HEK293 (cell line): Measurements from ENCODE around the gene ANTKMT.

ENCODE experiments used
- CTCF ChIA-PET: fragments of 350-600 bp; formaldehyde crosslinking; extraction: SDS; loops from one replicate; lab custom pipeline; 2021; ENCODE audit warnings: antibody characterized with exemption; lab: Yijun Ruan, JAX
- POLR2A ChIA-PET: fragments of 300-600 bp; formaldehyde crosslinking; extraction: SDS; loops from one replicate; lab custom pipeline; 2020; ENCODE audit warnings: antibody characterized with exemption, inconsistent platforms; lab: Yijun Ruan, JAX
- H3K27ac ChIP-seq: fragments of 200-500 bp; sonication (Bioruptor generic); 2 replicates; pipeline ENCODE4 v1.5.1; 2014; ENCODE audit warnings: low read depth, low read length, control low read depth, inconsistent platforms; ENCODE audit errors: extremely low read depth
- H3K36me3 ChIP-seq, 2 experiments: fragments of 200-500 bp in 1 of 2; sonication (Bioruptor generic) in 1 of 2; 1 replicate in 1 of 2; 2 replicates in 1 of 2; pipeline ENCODE4 v1.5.1; 2014 to 2017; ENCODE audit warnings: inconsistent platforms in 2 of 2, low read length in 2 of 2; ENCODE audit not compliant: control insufficient read depth in 2 of 2, insufficient read depth in 1 of 2
- H3K4me1 ChIP-seq: fragments of 200-500 bp; sonication (Bioruptor generic); 2 replicates; pipeline ENCODE4 v1.5.1; 2014; ENCODE audit warnings: mild to moderate bottlenecking, low read length, inconsistent platforms; ENCODE audit not compliant: control insufficient read depth, insufficient read depth
- H3K4me3 ChIP-seq: 2 replicates; pipeline ENCODE4 v1.5.1; 2011; ENCODE audit warnings: low read depth, mild to moderate bottlenecking, control low read depth, low read length, moderate library complexity
- H3K9me3 ChIP-seq: fragments of 200-500 bp; sonication (Bioruptor generic); 2 replicates; pipeline ENCODE4 v1.5.1; 2014; ENCODE audit warnings: low read depth, low read length, inconsistent platforms; ENCODE audit not compliant: control insufficient read depth, insufficient read depth
- BCL6B ChIP-seq: fragments of 450-650 bp; formaldehyde crosslinking; IDR thresholded peaks from 2 replicates; pipeline ENCODE4 v1.5.1; 2017; ENCODE audit warnings: missing biosample characterization, missing genetic modification characterization
- FEZF1 ChIP-seq: fragments of 450-650 bp; formaldehyde crosslinking; IDR thresholded peaks from 2 replicates; pipeline ENCODE4 v1.5.1; 2016; ENCODE audit warnings: missing biosample characterization, missing genetic modification characterization
- GLIS2 ChIP-seq: fragments of 450-650 bp; formaldehyde crosslinking; IDR thresholded peaks from 2 replicates; pipeline ENCODE4 v1.5.1; 2016; ENCODE audit warnings: missing biosample characterization, missing genetic modification characterization
- HIC1 ChIP-seq: fragments of 450-650 bp; formaldehyde crosslinking; IDR thresholded peaks from 2 replicates; pipeline ENCODE4 v1.5.1; 2016; ENCODE audit warnings: missing biosample characterization, missing genetic modification characterization
- PBX3 ChIP-seq: sonication (generic); formaldehyde crosslinking; IDR thresholded peaks from 2 replicates; pipeline ENCODE4 v1.8.1; 2022; ENCODE audit warnings: mild to moderate bottlenecking, moderate library complexity, missing genetic modification reagents
- YY1 ChIP-seq: fragments of 450-650 bp; formaldehyde crosslinking; IDR thresholded peaks from 2 replicates; pipeline ENCODE4 v1.5.1; 2018; ENCODE audit warnings: missing biosample characterization, missing genetic modification characterization
- ZBTB26 ChIP-seq: fragments of 450-650 bp; formaldehyde crosslinking; optimal IDR thresholded peaks from 2 replicates; pipeline ENCODE3; 2016; ENCODE audit warnings: missing biosample characterization, mild to moderate bottlenecking, missing genetic modification characterization
- ZIC2 ChIP-seq: fragments of 450-650 bp; formaldehyde crosslinking; IDR thresholded peaks from 2 replicates; pipeline ENCODE4 v1.5.1; 2016; ENCODE audit warnings: missing biosample characterization, missing genetic modification characterization
- ZNF214 ChIP-seq: fragments of 450-650 bp; formaldehyde crosslinking; IDR thresholded peaks from 2 replicates; pipeline ENCODE4 v1.5.1; 2017; ENCODE audit warnings: missing biosample characterization, mild to moderate bottlenecking, missing genetic modification characterization, borderline replicate concordance
- ZNF26 ChIP-seq: fragments of 450-650 bp; formaldehyde crosslinking; IDR thresholded peaks from 2 replicates; pipeline ENCODE4 v1.5.1; 2016; ENCODE audit warnings: missing biosample characterization, missing genetic modification characterization
- ZNF514 ChIP-seq: fragments of 450-650 bp; formaldehyde crosslinking; IDR thresholded peaks from 2 replicates; pipeline ENCODE4 v1.5.1; 2016; ENCODE audit warnings: missing biosample characterization, missing genetic modification characterization
- ZNF692 ChIP-seq: fragments of 450-650 bp; formaldehyde crosslinking; IDR thresholded peaks from 2 replicates; pipeline ENCODE4 v1.5.1; 2016; ENCODE audit warnings: missing biosample characterization, missing genetic modification characterization

Gene ANTKMT

GRCh38 chr16:672371-672770 lies 48.6 kb upstream of the ANTKMT start:
- POLR2A ChIA-PET, result interaction anchor here (6.7 kb wide), 1 partner anchor 9 kb away, joined by 57 read pairs; the partner anchor contains the start of gene STUB1
- CTCF ChIA-PET, result interaction anchor here (0.6 kb wide), 1 partner anchor 48 kb away, joined by 4 read pairs; no protein-coding TSS in a partner anchor
- no peak for TF ChIP-seq BCL6B (tag by site-specific recombination)
- TF ChIP-seq ZNF514 (tag by site-specific recombination), result no peak
- TF ChIP-seq PBX3 (CRISPR knock-in tag), result no peak
- no peak for TF ChIP-seq YY1 (tag by site-specific recombination)
- no peak for TF ChIP-seq FEZF1
- no peak for TF ChIP-seq ZNF26 (tag by site-specific recombination)
- Histone ChIP-seq H3K27ac (no peak overlapping the region), H3K4me3 (no peak overlapping the region), H3K9me3 (no peaks in the 10 kb centered on the region), H3K36me3 (peaks cover 0 to 65% of the 10 kb centered on the region in 2 experiments; a peak in 1 of 3 replicates), H3K4me1 (no peaks in the 10 kb centered on the region)

- Histone ChIP-seq H3K4me3 (no peak overlapping the region), H3K27ac (no peak overlapping the region)
- peak; percentile 12 for TF ChIP-seq ZBTB26
- peak; percentile 57; the same call in 1 of the 2 replicates for TF ChIP-seq HIC1
- no peak for TF ChIP-seq ZNF692 (tag by site-specific recombination)
- TF ChIP-seq, all 188 proteins: peak for 2
- Histone ChIP-seq H3K9me3 (no peaks in the 10 kb centered on the region), H3K4me1 (no peaks in the 10 kb centered on the region), H3K36me3 (peaks cover 0 to 65% of the 10 kb centered on the region in 2 experiments; a peak in 1 of 3 replicates)
- CTCF ChIA-PET, result no interaction called here
- POLR2A ChIA-PET, result interaction anchor here (1.3 to 6.7 kb wide), 2 partner anchors 8 to 17 kb away, joined by 3 to 57 read pairs; partner anchors contain the start of genes STUB1 and WDR24
Observed at GRCh38 chr16:672851-673250, 48.1 kb upstream of the ANTKMT start.

- Histone ChIP-seq H3K36me3 (peaks cover 0 to 65% of the 10 kb centered on the region in 2 experiments; a peak in 1 of 3 replicates), H3K27ac (no peak overlapping the region), H3K4me3 (no peak overlapping the region), H3K9me3 (no peaks in the 10 kb centered on the region), H3K4me1 (no peaks in the 10 kb centered on the region)
- TF ChIP-seq ZNF214 (tag by site-specific recombination) (no peak), GLIS2 (tag by site-specific recombination) (peak; percentile 29; the same call in 1 of the 2 replicates), ZIC2 (tag by site-specific recombination) (0 out of 2 replicates have a peak, but pooled peaks have one; percentile 32)
- CTCF ChIA-PET, result no interaction called here
- POLR2A ChIA-PET, result interaction anchor here (1.2 to 1.3 kb wide), 2 partner anchors 8 to 17 kb away, joined by 3 read pairs; partner anchors contain the start of gene WDR24
Observed at GRCh38 chr16:673399-673991, 47.5 kb upstream of the ANTKMT start.
